Prostate gland (tissue), 2 donors: Measurements from ENCODE around the gene CCDC70.

Source experiments
- CTCF ChIP-seq, 4 experiments: fragments of 200-600 bp in 2 of 4; fragments of 450-650 bp in 2 of 4; sonication (generic) in 2 of 4; IDR thresholded peaks; 1 replicate in 3 of 4; 2 replicates in 1 of 4; pipeline ENCODE4 v1.5.1; 2016 to 2019; ENCODE audit warnings: antibody characterized with exemption in 4 of 4, mild to moderate bottlenecking in 2 of 4, moderate library complexity in 2 of 4
- POLR2AphosphoS5 ChIP-seq: sonication (generic); formaldehyde crosslinking; IDR thresholded peaks from one replicate; pipeline ENCODE4 v1.6.1; 2017; ENCODE audit warnings: antibody characterized with exemption

GRCh38 chr13:51873117-51873798, 11.5 kb downstream of the CCDC70 start:
- no peak for TF ChIP-seq CTCF (IDR thresholded peaks at IDR 0.05)
- TF ChIP-seq POLR2AphosphoS5 = no peak
